Measurements from ENCODE around the gene GIT1.

Gene GIT1

GRCh38 chr17:29589524-29590410 lies at the start of gene GIT1:
Gene GIT1 (minus strand): TSS chr17:29589648. CDS start chr17:29589378, 270 bp downstream.
- in situ Hi-C loops (cut with MboI; ENCODE audit: low sequenced_read_pairs), result no loop called here

GRCh38 chr17:29633886-29634285 lies 44.4 kb upstream of the GIT1 start:
- in situ Hi-C loops (cut with MboI; ENCODE audit: low sequenced_read_pairs), result no loop called here

- in situ Hi-C loops (cut with MboI; ENCODE audit: low sequenced_read_pairs), result no loop called here
Measured at GRCh38 chr17:29630630-29631193, 41.3 kb upstream of the GIT1 start.

- in situ Hi-C loops (cut with MboI; ENCODE audit: low sequenced_read_pairs), result no loop called here
Measured at GRCh38 chr17:29629839-29630238, 40.4 kb upstream of the GIT1 start.

GRCh38 chr17:29628644-29629043 lies 39.2 kb upstream of the GIT1 start:
- in situ Hi-C loops (cut with MboI; ENCODE audit: low sequenced_read_pairs), result no loop called here

- in situ Hi-C loops (cut with MboI; ENCODE audit: low sequenced_read_pairs), result no loop called here
Measured at GRCh38 chr17:29627951-29628350, 38.5 kb upstream of the GIT1 start.

GRCh38 chr17:29625037-29625750 lies 35.7 kb upstream of the GIT1 start:
- in situ Hi-C loops (cut with MboI; ENCODE audit: low sequenced_read_pairs), result no loop called here

GRCh38 chr17:29624586-29624985 lies 35.1 kb upstream of the GIT1 start:
- in situ Hi-C loops (cut with MboI; ENCODE audit: low sequenced_read_pairs), result no loop called here

GRCh38 chr17:29623283-29623647 lies 33.8 kb upstream of the GIT1 start:
- in situ Hi-C loops (cut with MboI; ENCODE audit: low sequenced_read_pairs), result no loop called here

- in situ Hi-C loops (cut with MboI; ENCODE audit: low sequenced_read_pairs), result no loop called here
Measured at GRCh38 chr17:29622337-29623282, 33.2 kb upstream of the GIT1 start, which contains the start of gene CORO6. Gene CORO6 (minus strand): TSS chr17:29622912. CDS start chr17:29621421, 1,491 bp downstream.

GRCh38 chr17:29621751-29622194 lies 32.3 kb upstream of the GIT1 start:
- in situ Hi-C loops (cut with MboI; ENCODE audit: low sequenced_read_pairs), result no loop called here

- in situ Hi-C loops (cut with MboI; ENCODE audit: low sequenced_read_pairs), result no loop called here
Measured at GRCh38 chr17:29620779-29621500, 31.5 kb upstream of the GIT1 start.

GRCh38 chr17:29620271-29620670 lies 30.8 kb upstream of the GIT1 start:
- in situ Hi-C loops (cut with MboI; ENCODE audit: low sequenced_read_pairs), result no loop called here

- in situ Hi-C loops (cut with MboI; ENCODE audit: low sequenced_read_pairs), result no loop called here
Measured at GRCh38 chr17:29619251-29619650, 29.8 kb upstream of the GIT1 start.

- in situ Hi-C loops (cut with MboI; ENCODE audit: low sequenced_read_pairs), result no loop called here
Measured at GRCh38 chr17:29618272-29619065, 29.0 kb upstream of the GIT1 start.

- in situ Hi-C loops (cut with MboI; ENCODE audit: low sequenced_read_pairs), result no loop called here
Measured at GRCh38 chr17:29617481-29618271, 28.2 kb upstream of the GIT1 start.

GRCh38 chr17:29617125-29617480 lies 27.7 kb upstream of the GIT1 start:
- in situ Hi-C loops (cut with MboI; ENCODE audit: low sequenced_read_pairs), result no loop called here

GRCh38 chr17:29616300-29617048 lies 27.0 kb upstream of the GIT1 start:
- in situ Hi-C loops (cut with MboI; ENCODE audit: low sequenced_read_pairs), result no loop called here

All from hTERT RPE-1 (cell line).